GM23338 (cell line): ENCODE measurements around the gene GHRL. TPM values are rescaled to one million over a fixed set of nuclear protein-coding genes. Genes with fewer than 3 reads are reported as not detected.

ENCODE experiments used
- ATAC-seq: fragments of 200-7000 bp; cut with Tn5 transposase; 3 replicates; pipeline ENCODE4 v1.9.1; 2020
- DNase-seq: peaks from one replicate; pipeline ENCODE4 v3.0.0-alpha.2; 2015; ENCODE audit warnings: low spot score
- H2AFZ ChIP-seq: fragments of 200-600 bp; sonication (generic); 2 replicates; pipeline ENCODE4 v1.8.0; 2016; ENCODE audit warnings: antibody characterized with exemption, mild to moderate bottlenecking, moderate library complexity
- H3F3A ChIP-seq: fragments of 200-600 bp; sonication (generic); replicated peaks from 2 replicates; pipeline ENCODE4 v1.8.0; 2017; ENCODE audit warnings: antibody characterized with exemption, mixed run types, low read depth
- H3K27ac ChIP-seq: fragments of 200-600 bp; sonication (generic); 2 replicates; pipeline ENCODE4 v1.6.1; 2016; ENCODE audit warnings: low read depth
- H3K27me3 ChIP-seq: fragments of 200-600 bp; sonication (generic); 2 replicates; pipeline ENCODE4 v1.8.0; 2016; ENCODE audit warnings: mild to moderate bottlenecking, mixed run types, moderate library complexity; ENCODE audit not compliant: insufficient read depth
- H3K36me3 ChIP-seq: fragments of 200-600 bp; sonication (generic); 2 replicates; pipeline ENCODE4 v1.8.0; 2016; ENCODE audit warnings: mild to moderate bottlenecking; ENCODE audit not compliant: insufficient read depth
- H3K4me1 ChIP-seq: fragments of 200-600 bp; sonication (generic); 2 replicates; pipeline ENCODE4 v1.8.0; 2016; ENCODE audit warnings: mild to moderate bottlenecking, moderate library complexity; ENCODE audit not compliant: insufficient read depth
- H3K4me2 ChIP-seq: fragments of 200-600 bp; sonication (generic); 2 replicates; pipeline ENCODE4 v1.7.1; 2017; ENCODE audit warnings: mixed run types
- H3K4me3 ChIP-seq: fragments of 200-600 bp; sonication (generic); 2 replicates; pipeline ENCODE4 v1.6.1; 2016; ENCODE audit warnings: mixed run types
- H3K79me2 ChIP-seq: fragments of 200-600 bp; sonication (generic); replicated peaks from 2 replicates; pipeline ENCODE4 v1.8.0; 2017; ENCODE audit warnings: mild to moderate bottlenecking; ENCODE audit not compliant: insufficient read depth
- H3K9me2 ChIP-seq: fragments of 200-600 bp; sonication (generic); 2 replicates; pipeline ENCODE4 v1.8.0; 2017; ENCODE audit not compliant: insufficient read depth
- H4K20me1 ChIP-seq: fragments of 200-600 bp; sonication (generic); replicated peaks from 2 replicates; pipeline ENCODE4 v1.8.0; 2017; ENCODE audit warnings: mild to moderate bottlenecking; ENCODE audit not compliant: insufficient read depth
- H3K27ac Mint-ChIP-seq: 2 replicates; pipeline ENCODE4 v1.8.0; 2020; ENCODE audit warnings: inconsistent platforms, mild to moderate bottlenecking, moderate library complexity, mixed read lengths
- H3K27me3 Mint-ChIP-seq: 3 replicates; pipeline ENCODE4 v1.8.0; 2022; ENCODE audit warnings: low read depth, mild to moderate bottlenecking, moderate library complexity, mixed read lengths, inconsistent platforms; ENCODE audit not compliant: insufficient read depth, poor library complexity
- H3K36me3 Mint-ChIP-seq: 3 replicates; pipeline ENCODE4 v1.8.0; 2021; ENCODE audit warnings: low read depth, mild to moderate bottlenecking, inconsistent platforms, moderate library complexity, mixed read lengths
- H3K4me1 Mint-ChIP-seq: 3 replicates; pipeline ENCODE4 v1.8.0; 2020; ENCODE audit warnings: mild to moderate bottlenecking, inconsistent platforms, mixed read lengths
- H3K4me3 Mint-ChIP-seq: 3 replicates; pipeline ENCODE4 v1.8.0; 2021; ENCODE audit warnings: moderate library complexity, mild to moderate bottlenecking, inconsistent platforms, mixed read lengths
- H3K9me3 Mint-ChIP-seq: 3 replicates; pipeline ENCODE4 v1.8.0; 2020; ENCODE audit warnings: moderate library complexity, mild to moderate bottlenecking, inconsistent platforms, mixed read lengths
- CREB1 ChIP-seq: fragments of 250-450 bp; sonication (Bioruptor Pico); IDR thresholded peaks from 2 replicates; pipeline ENCODE4 v1.5.0; 2020; ENCODE audit warnings: low read depth, mild to moderate bottlenecking, moderate library complexity
- ETS1 ChIP-seq: IDR thresholded peaks from 2 replicates; pipeline ENCODE4 v1.6.1; 2016; ENCODE audit warnings: antibody characterized with exemption
- NANOG ChIP-seq: IDR thresholded peaks from 2 replicates; pipeline ENCODE4 v1.6.1; 2016; ENCODE audit warnings: antibody characterized with exemption, borderline replicate concordance
- POLR2AphosphoS5 ChIP-seq: IDR thresholded peaks from 2 replicates; pipeline ENCODE4 v1.6.1; 2016; ENCODE audit warnings: antibody characterized with exemption, low read depth
- ZNF114 ChIP-seq: fragments of 250-450 bp; sonication (Bioruptor Pico); IDR thresholded peaks from 2 replicates; pipeline ENCODE4 v1.5.0; 2020; ENCODE audit warnings: mild to moderate bottlenecking, moderate library complexity
- ZNF331 ChIP-seq: fragments of 250-450 bp; sonication (Bioruptor Pico); IDR thresholded peaks from 2 replicates; pipeline ENCODE4 v1.5.0; 2020; ENCODE audit warnings: low read depth, mild to moderate bottlenecking, moderate library complexity
- polyA plus RNA-seq: library from polyadenylated mRNA; unstranded; fragments of >200 nt; fragmentation: Nextera tagmentation; extraction: Ambion mirVana; gene quantifications from 2 replicates; pipeline ENCODE4 v1.2.1, GENCODE V29; 2016
- total RNA-seq: library from RNA; depleted of rRNA; stranded (reverse); fragments of >200 nt; shearing (Covaris generic); gene quantifications from 2 replicates; pipeline ENCODE4 v1.2.3, GENCODE V29; 2014
- TF ChIP-seq, protein P1 (sequence below): fragments of 250-450 bp; sonication (Bioruptor Pico); IDR thresholded peaks from 2 replicates; pipeline ENCODE4 v1.5.0; 2020; ENCODE audit warnings: mild to moderate bottlenecking, moderate library complexity

The GHRL gene
- total and polyA plus RNA-seq, 2 experiments from 2014 or later: 0.78 TPM; not detected in 1

GRCh38 chr3:10309736-10310135 is 17.0 kb upstream of the GHRL start (continued):
- TF ChIP-seq, protein P1, sequence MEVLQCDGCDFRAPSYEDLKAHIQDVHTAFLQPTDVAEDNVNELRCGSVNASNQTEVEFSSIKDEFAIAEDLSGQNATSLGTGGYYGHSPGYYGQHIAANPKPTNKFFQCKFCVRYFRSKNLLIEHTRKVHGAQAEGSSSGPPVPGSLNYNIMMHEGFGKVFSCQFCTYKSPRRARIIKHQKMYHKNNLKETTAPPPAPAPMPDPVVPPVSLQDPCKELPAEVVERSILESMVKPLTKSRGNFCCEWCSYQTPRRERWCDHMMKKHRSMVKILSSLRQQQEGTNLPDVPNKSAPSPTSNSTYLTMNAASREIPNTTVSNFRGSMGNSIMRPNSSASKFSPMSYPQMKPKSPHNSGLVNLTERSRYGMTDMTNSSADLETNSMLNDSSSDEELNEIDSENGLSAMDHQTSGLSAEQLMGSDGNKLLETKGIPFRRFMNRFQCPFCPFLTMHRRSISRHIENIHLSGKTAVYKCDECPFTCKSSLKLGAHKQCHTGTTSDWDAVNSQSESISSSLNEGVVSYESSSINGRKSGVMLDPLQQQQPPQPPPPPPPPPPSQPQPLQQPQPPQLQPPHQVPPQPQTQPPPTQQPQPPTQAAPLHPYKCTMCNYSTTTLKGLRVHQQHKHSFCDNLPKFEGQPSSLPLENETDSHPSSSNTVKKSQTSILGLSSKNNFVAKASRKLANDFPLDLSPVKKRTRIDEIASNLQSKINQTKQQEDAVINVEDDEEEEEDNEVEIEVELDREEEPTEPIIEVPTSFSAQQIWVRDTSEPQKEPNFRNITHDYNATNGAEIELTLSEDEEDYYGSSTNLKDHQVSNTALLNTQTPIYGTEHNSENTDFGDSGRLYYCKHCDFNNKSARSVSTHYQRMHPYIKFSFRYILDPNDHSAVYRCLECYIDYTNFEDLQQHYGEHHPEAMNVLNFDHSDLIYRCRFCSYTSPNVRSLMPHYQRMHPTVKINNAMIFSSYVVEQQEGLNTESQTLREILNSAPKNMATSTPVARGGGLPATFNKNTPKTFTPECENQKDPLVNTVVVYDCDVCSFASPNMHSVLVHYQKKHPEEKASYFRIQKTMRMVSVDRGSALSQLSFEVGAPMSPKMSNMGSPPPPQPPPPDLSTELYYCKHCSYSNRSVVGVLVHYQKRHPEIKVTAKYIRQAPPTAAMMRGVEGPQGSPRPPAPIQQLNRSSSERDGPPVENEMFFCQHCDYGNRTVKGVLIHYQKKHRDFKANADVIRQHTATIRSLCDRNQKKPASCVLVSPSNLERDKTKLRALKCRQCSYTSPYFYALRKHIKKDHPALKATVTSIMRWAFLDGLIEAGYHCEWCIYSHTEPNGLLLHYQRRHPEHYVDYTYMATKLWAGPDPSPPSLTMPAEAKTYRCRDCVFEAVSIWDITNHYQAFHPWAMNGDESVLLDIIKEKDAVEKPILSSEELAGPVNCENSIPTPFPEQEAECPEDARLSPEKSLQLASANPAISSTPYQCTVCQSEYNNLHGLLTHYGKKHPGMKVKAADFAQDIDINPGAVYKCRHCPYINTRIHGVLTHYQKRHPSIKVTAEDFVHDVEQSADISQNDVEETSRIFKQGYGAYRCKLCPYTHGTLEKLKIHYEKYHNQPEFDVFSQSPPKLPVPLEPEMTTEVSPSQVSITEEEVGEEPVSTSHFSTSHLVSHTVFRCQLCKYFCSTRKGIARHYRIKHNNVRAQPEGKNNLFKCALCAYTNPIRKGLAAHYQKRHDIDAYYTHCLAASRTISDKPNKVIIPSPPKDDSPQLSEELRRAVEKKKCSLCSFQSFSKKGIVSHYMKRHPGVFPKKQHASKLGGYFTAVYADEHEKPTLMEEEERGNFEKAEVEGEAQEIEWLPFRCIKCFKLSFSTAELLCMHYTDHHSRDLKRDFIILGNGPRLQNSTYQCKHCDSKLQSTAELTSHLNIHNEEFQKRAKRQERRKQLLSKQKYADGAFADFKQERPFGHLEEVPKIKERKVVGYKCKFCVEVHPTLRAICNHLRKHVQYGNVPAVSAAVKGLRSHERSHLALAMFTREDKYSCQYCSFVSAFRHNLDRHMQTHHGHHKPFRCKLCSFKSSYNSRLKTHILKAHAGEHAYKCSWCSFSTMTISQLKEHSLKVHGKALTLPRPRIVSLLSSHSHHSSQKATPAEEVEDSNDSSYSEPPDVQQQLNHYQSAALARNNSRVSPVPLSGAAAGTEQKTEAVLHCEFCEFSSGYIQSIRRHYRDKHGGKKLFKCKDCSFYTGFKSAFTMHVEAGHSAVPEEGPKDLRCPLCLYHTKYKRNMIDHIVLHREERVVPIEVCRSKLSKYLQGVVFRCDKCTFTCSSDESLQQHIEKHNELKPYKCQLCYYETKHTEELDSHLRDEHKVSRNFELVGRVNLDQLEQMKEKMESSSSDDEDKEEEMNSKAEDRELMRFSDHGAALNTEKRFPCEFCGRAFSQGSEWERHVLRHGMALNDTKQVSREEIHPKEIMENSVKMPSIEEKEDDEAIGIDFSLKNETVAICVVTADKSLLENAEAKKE (CRISPR knock-in tag): no peak
- TF ChIP-seq ETS1 (no peak), POLR2AphosphoS5 (no peak)

GRCh38 chr3:10308678-10309077 is 15.9 kb upstream of the GHRL start:
- Histone ChIP-seq H3K36me3 (peaks cover 45% of the 10 kb centered on the region), H3K27me3 (no peaks in the 10 kb centered on the region), H3K9me2 (no peaks in the 10 kb centered on the region), H3K4me3 (no peak overlapping the region), H3K79me2 (no peaks in the 10 kb centered on the region), H3F3A (no peaks in the 10 kb centered on the region), H3K4me2 (no peak overlapping the region), H3K4me1 (no peaks in the 10 kb centered on the region), H4K20me1 (peaks cover 19% of the 10 kb centered on the region), H3K27ac (no peak overlapping the region), H2AFZ (no peak overlapping the region)
- H3K4me3 Mint-ChIP-seq: no peak overlapping the region
- peaks cover 8% of the 10 kb centered on the region for H3K27me3 Mint-ChIP-seq
- DNase-seq (no peak), ATAC-seq (no peak)
- peaks cover 3% of the 10 kb centered on the region; the same call in 1 of the 3 replicates for H3K4me1 Mint-ChIP-seq
- H3K36me3 Mint-ChIP-seq: peaks cover 88% of the 10 kb centered on the region
- H3K27ac Mint-ChIP-seq: no peak overlapping the region
- H3K9me3 Mint-ChIP-seq: no peaks in the 10 kb centered on the region; the same call in 2 of the 3 replicates
- TF ChIP-seq, protein P1 (CRISPR knock-in tag): no peak
- TF ChIP-seq POLR2AphosphoS5 (no peak), ZNF114 (CRISPR knock-in tag) (no peak), ETS1 (no peak), CREB1 (CRISPR knock-in tag) (no peak), NANOG (no peak), ZNF331 (CRISPR knock-in tag) (no peak)
